Panc1 (cell line): ENCODE measurements around the gene ARHGAP32. TPM values are rescaled to one million over a fixed set of nuclear protein-coding genes. Genes with fewer than 3 reads are reported as not detected.

Experiments
- ATAC-seq: fragments of 200-7000 bp; cut with Tn5 transposase; 2 replicates; pipeline ENCODE4 v1.9.1; 2020; ENCODE audit warnings: mild to moderate bottlenecking, moderate library complexity
- BruUV-seq: library from RNA; stranded (reverse); fragments of 400-500 nt; replicated peaks from 2 replicates; lab custom pipeline; 2021; lab: Mats Ljungman, UMichigan
- CTCF ChIA-PET: fragments of 300-600 bp; sonication (Branson Sonifier 250); formaldehyde crosslinking; loops from one replicate; lab custom pipeline; 2022; ENCODE audit warnings: antibody characterized with exemption; lab: Charles Lee
- POLR2A ChIA-PET: fragments of 300-600 bp; sonication (Branson Sonifier 250); formaldehyde crosslinking; loops from one replicate; lab custom pipeline; 2022; ENCODE audit warnings: antibody characterized with exemption; lab: Charles Lee
- DNase-seq: peaks from one replicate; pipeline ENCODE4 v3.0.0-alpha.2; 2010; ENCODE audit warnings: low read depth, low spot score
- H3K27ac ChIP-seq: 2 replicates; pipeline ENCODE4 v1.5.1; 2011; ENCODE audit warnings: mild to moderate bottlenecking, low read length, inconsistent platforms
- H3K27me3 ChIP-seq: fragments of 200-500 bp; sonication (Bioruptor generic); 2 replicates; pipeline ENCODE4 v1.6.0; 2014; ENCODE audit warnings: low read length, inconsistent platforms; ENCODE audit not compliant: control insufficient read depth, insufficient read depth
- H3K36me3 ChIP-seq: fragments of 200-500 bp; sonication (Bioruptor generic); 2 replicates; pipeline ENCODE4 v1.5.1; 2014; ENCODE audit warnings: inconsistent platforms, mild to moderate bottlenecking, low read length, moderate library complexity; ENCODE audit not compliant: control insufficient read depth, insufficient read depth
- H3K4me1 ChIP-seq: 2 replicates; pipeline ENCODE4 v1.5.1; 2011; ENCODE audit warnings: inconsistent platforms, mild to moderate bottlenecking, low read length, moderate library complexity; ENCODE audit not compliant: control insufficient read depth, insufficient read depth
- H3K4me3 ChIP-seq, 2 experiments: 2 replicates each; pipeline ENCODE4 v1.5.1; 2011 to 2012; ENCODE audit warnings: low read depth in 2 of 2, low read length in 2 of 2, mild to moderate bottlenecking in 2 of 2, inconsistent platforms in 1 of 2, moderate library complexity in 1 of 2
- H3K9me3 ChIP-seq: fragments of 200-500 bp; sonication (Bioruptor generic); 2 replicates; pipeline ENCODE4 v1.5.1; 2014; ENCODE audit warnings: low read depth, mild to moderate bottlenecking, inconsistent platforms, low read length, moderate library complexity; ENCODE audit not compliant: control insufficient read depth, insufficient read depth
- POLR2AphosphoS5 ChIP-seq: IDR thresholded peaks from 2 replicates; pipeline ENCODE4 v1.6.1; 2012; ENCODE audit warnings: mild to moderate bottlenecking, low read depth, low read length, moderate library complexity
- REST ChIP-seq, 2 experiments: IDR thresholded peaks; 2 replicates each; pipeline ENCODE4 v1.6.1; 2011 to 2012; ENCODE audit warnings: low read depth in 2 of 2, control low read depth in 1 of 2, low read length in 1 of 2, mild to moderate bottlenecking in 1 of 2, moderate library complexity in 1 of 2; ENCODE audit not compliant: insufficient read depth in 1 of 2
- SIN3A ChIP-seq: IDR thresholded peaks from 2 replicates; pipeline ENCODE4 v1.6.1; 2012; ENCODE audit warnings: low read depth, mild to moderate bottlenecking, low read length, moderate library complexity, borderline replicate concordance; ENCODE audit not compliant: insufficient read depth
- TCF7L2 ChIP-seq: IDR thresholded peaks from 2 replicates; pipeline ENCODE4 v1.6.1; 2011; ENCODE audit warnings: mild to moderate bottlenecking, low read depth, low read length, inconsistent platforms
- in situ Hi-C: cut with HindIII; loops from 2 replicates; pipeline ENCODE4 v1.10.0; 2016; ENCODE audit warnings: low sequenced_read_pairs, low pct_unique_long_range_greater_than_20kb
- intact Hi-C: fragments of 100-400 bp; cut with micrococcal nuclease; formaldehyde crosslinking; loops from one replicate; pipeline ENCODE4 v1.10.0; 2022; ENCODE audit not compliant: unreplicated experiment
- total RNA-seq: library from RNA; stranded (reverse); gene quantifications from one replicate; pipeline ENCODE4 v1.2.1, GENCODE V29; 2021; ENCODE audit not compliant: unreplicated experiment
- TF ChIP-seq, protein P1 (sequence below): fragments of 450-650 bp; IDR thresholded peaks from 2 replicates; pipeline ENCODE4 v1.5.1; 2017; ENCODE audit warnings: mild to moderate bottlenecking

The ARHGAP32 gene
- total RNA-seq, 1 experiment from 2014 or later: 44.6 TPM

DNA sequence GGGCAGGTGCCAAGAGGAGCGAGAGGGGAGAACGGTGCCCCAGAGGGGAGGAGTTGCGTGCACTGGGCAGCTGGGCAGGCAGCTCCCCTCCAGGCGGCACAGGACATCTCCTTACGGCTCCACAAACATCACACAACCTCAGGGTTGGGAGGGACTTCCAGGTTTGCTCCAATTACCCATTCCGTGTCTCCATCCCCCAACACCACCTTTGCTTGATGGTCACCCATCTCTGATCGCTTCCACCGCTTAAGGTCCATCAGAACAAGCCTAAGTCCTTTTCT, 235.0 kb downstream of the ARHGAP32 start:
- in situ Hi-C loops: no loop called here
- POLR2A ChIA-PET: no interaction called here
- TF ChIP-seq TCF7L2 (no peak), SIN3A (no peak), POLR2AphosphoS5 (no peak), REST (IDR thresholded peaks at IDR 0.05; ENCODE audit: insufficient read depth in 1 of 2, low read depth in 2 of 2, low read length in 1 of 2) (no peak)
- TF ChIP-seq, protein P1, sequence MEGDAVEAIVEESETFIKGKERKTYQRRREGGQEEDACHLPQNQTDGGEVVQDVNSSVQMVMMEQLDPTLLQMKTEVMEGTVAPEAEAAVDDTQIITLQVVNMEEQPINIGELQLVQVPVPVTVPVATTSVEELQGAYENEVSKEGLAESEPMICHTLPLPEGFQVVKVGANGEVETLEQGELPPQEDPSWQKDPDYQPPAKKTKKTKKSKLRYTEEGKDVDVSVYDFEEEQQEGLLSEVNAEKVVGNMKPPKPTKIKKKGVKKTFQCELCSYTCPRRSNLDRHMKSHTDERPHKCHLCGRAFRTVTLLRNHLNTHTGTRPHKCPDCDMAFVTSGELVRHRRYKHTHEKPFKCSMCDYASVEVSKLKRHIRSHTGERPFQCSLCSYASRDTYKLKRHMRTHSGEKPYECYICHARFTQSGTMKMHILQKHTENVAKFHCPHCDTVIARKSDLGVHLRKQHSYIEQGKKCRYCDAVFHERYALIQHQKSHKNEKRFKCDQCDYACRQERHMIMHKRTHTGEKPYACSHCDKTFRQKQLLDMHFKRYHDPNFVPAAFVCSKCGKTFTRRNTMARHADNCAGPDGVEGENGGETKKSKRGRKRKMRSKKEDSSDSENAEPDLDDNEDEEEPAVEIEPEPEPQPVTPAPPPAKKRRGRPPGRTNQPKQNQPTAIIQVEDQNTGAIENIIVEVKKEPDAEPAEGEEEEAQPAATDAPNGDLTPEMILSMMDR: no peak

DNA sequence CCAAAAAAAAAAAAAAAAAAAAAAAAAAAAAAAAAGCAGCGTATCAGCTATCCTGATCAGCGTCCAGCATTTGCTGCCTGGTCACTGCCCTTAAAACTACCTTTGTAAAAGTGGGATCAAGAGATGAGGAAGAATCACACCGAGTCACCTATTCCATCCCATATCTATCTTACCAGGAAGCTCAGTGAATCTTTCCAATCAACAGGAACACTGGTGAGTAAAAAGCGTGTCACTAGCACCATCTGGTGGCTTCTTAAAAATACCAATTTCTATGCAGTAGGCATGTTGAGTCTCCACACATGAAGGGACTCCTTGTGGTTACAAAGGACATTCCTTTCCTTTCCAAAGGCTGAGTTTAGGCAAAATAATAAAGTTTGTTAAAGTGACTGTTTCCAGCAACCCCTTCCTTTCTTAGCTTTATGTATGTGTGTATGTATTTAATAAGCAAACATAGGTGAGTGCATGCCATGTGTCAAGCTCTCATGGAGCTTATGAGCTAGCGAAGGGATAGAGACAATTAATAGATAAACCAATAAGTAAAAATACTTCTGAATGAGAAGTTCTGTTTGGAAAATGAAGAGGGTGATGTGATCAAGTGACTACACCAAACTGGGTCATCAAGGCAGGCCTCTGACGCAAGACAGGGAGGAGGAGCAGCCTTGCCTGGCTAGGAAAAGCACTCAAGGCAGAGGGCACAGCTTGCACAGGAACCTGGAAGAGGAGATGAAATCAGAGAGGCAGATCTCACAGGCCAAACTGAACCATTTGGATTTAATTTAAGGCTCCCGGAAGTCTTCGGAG, 235.5 kb downstream of the ARHGAP32 start:
- TF ChIP-seq TCF7L2: no peak
- TF ChIP-seq, protein P1: peak; percentile 80
- ChIA-PET CTCF (interaction anchor here (0.6 to 2.2 kb wide), 11 partner anchors 9 to 784 kb away, joined by 3 to 53 read pairs (median 5); no protein-coding TSS in a partner anchor), POLR2A (no interaction called here)
- peak; percentile 88 for ATAC-seq
- Histone ChIP-seq H3K27me3 (no peaks in the 10 kb centered on the region), H3K36me3 (no peaks in the 10 kb centered on the region), H3K4me1 (no peaks in the 10 kb centered on the region), H3K27ac (peak overlapping the region; percentile 10; the same call in 1 of the 2 replicates), H3K4me3 (no peak overlapping the region), H3K9me3 (no peaks in the 10 kb centered on the region)
- intact Hi-C loops (loop anchor here (1.0 to 10.0 kb wide), 2 partner anchors 72 to 378 kb away; no protein-coding TSS in a partner anchor), in situ Hi-C loops (no loop called here)
- peak; percentile 74 for DNase-seq
- no TSS peak for BruUV-seq

More for the DNA sequence above, 235.0 kb downstream of the ARHGAP32 start:
- H3K36me3 ChIP-seq: no peaks in the 10 kb centered on the region
- CTCF ChIA-PET: interaction anchor here (1.1 to 2.2 kb wide), 7 partner anchors 9 to 785 kb away, joined by 3 to 53 read pairs (median 5); no protein-coding TSS in a partner anchor
- intact Hi-C loops: loop anchor here (10.0 kb wide), 1 partner anchor 378 kb away; no protein-coding TSS in a partner anchor
- no peak for DNase-seq
- no peak overlapping the region for H3K4me3 ChIP-seq
- peak; percentile 55 for ATAC-seq
- peak overlapping the region; percentile 10; the same call in 1 of the 2 replicates for H3K27ac ChIP-seq
- H3K4me1 ChIP-seq: no peaks in the 10 kb centered on the region
- H3K27me3 ChIP-seq: no peaks in the 10 kb centered on the region
- BruUV-seq: no TSS peak
- no peaks in the 10 kb centered on the region for H3K9me3 ChIP-seq
